Measurements from ENCODE around the gene SKA1. TPM values are rescaled to one million over a fixed set of nuclear protein-coding genes. Genes with fewer than 3 reads are reported as not detected.

The SKA1 gene, protein sequence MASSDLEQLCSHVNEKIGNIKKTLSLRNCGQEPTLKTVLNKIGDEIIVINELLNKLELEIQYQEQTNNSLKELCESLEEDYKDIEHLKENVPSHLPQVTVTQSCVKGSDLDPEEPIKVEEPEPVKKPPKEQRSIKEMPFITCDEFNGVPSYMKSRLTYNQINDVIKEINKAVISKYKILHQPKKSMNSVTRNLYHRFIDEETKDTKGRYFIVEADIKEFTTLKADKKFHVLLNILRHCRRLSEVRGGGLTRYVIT
- total RNA-seq, result 1.4 and 4.6 TPM in 2 replicates

- peak; percentile 94 for DNase-seq (ENCODE audit: low read depth in 2 of 2)
These were observed at the start of gene SKA1 for GRCh38 chr18:50374753-50375391. TSS of gene SKA1 (plus strand) at chr18:50375046. CDS start at chr18:50375831, 785 bp downstream.

DNA sequence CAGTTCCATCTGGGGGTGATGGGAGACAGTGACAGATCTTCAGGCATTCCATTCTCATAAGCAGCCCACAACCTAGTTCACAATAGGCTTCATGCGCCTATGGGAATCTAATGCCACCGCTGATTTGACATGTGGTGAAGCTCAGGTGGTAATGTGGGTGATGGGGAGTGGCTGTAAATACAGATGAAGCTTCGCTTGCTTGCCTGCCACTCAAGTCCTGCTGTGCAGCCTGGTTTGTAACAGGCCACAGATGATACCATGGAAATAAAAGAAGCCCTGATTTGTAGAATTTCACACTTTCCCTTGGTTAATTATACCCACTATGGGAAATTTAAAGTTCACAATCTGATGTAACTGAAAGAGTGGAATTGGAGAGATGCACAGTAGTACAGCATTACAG is 46.9 kb upstream of the SKA1 start:
- no peak for DNase-seq (ENCODE audit: low read depth in 2 of 2)

DNA sequence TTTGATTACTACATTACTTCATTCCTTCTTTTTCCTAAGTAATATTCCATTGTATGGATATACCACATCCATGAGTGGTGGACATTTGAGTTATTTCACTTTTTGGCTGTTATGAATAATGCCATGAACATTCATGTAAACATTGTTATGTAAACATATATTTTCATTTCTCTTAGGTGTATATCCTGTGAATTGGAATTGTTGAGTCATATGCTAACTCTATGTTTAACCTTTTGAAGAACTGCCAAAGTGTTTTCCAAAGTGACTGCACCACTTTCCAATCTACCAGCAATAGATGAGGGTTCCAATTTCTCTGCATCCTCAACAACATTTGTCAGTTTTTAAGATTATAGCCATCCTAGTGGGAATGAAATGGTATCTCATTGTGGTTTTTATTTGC is 44.7 kb upstream of the SKA1 start:
- DNase-seq (ENCODE audit: low read depth in 2 of 2), result no peak

DNA sequence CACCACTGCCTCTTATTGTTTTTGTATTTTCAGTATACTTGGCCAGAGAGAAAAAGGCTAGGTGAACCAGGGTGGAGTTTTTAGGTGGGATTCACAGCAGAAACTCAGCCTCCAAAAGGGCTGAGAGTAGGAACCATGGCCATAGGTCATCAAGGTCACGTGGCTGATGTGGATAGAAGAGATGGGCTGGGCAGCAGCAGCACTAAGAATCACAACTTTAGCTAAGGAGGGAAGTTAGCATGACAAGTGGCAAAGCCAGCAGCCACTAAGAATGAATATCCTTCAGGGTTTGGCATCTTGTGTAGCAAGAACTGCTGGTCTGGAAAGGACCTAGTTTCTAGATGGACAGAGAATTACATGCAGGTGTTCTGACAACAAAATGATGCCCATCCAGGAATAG is 43.2 kb upstream of the SKA1 start:
- no peak for DNase-seq (ENCODE audit: low read depth in 2 of 2)

DNA sequence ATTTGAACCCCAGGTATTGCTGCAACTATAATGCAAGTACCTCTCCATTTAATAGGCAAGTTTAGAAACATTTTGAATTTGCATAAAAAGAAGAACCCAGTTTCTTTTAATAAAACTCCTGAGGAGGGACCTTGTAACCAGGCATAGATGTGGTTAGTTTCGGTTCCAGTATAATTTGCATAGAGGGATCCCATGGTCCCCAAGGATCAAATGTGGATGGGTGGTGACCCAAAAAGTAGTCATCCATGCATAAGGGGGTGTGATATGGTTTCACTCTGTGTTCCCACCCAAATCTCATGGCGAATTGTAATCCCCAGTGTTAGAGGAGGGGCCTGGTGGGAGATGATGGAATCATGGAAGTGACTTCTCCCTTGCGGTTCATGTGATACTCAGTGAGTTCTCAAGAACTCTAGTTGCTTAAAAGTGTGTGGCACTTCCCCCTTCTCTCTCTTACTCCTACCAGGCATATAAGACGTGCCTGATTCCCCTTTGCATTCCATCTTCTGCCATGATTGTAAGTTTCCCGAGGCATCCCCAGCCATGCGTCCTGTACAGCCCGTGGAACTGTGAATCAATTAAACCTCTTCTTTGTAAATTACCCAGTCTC is 40.2 kb upstream of the SKA1 start:
- no peak for DNase-seq (ENCODE audit: low read depth in 2 of 2)

GRCh38 chr18:50338122-50338521 is 36.7 kb upstream of the SKA1 start:
- no peak for DNase-seq (ENCODE audit: low read depth in 2 of 2)

- DNase-seq (ENCODE audit: low read depth in 2 of 2), result no peak
These were observed 36.1 kb upstream of the SKA1 start for GRCh38 chr18:50338715-50339114.

- no peak for DNase-seq (ENCODE audit: low read depth in 2 of 2)
These were observed 34.8 kb upstream of the SKA1 start for GRCh38 chr18:50340078-50340477.

GRCh38 chr18:50341443-50341842 is 33.4 kb upstream of the SKA1 start:
- DNase-seq (ENCODE audit: low read depth in 2 of 2), result no peak

GRCh38 chr18:50350699-50351098 is 24.1 kb upstream of the SKA1 start:
- DNase-seq (ENCODE audit: low read depth in 2 of 2), result no peak

GRCh38 chr18:50356036-50356945 is 18.6 kb upstream of the SKA1 start:
- peak in 1 of 2 donors; percentile 32 for DNase-seq (ENCODE audit: low read depth in 2 of 2)

GRCh38 chr18:50358844-50359243 is 16.0 kb upstream of the SKA1 start:
- DNase-seq (ENCODE audit: low read depth in 2 of 2), result no peak

DNA sequence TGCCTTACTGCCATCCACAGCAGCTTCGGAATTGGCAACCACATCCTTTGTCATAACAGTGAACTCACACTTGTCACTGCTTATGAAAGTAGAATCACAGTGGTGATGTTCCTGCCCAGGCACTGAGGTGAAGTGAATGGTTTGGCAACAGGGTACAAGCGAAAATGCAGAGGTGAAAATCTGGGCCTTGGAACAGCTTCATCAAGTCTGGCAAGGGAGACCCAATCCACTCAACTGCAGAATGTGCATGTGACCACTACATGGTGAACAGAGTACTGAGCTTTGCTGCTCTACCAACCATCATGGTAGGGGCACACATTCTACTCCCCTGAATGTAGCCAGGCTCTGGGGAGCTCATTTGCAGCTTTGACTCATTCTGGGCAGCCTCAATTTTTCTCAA is 15.0 kb upstream of the SKA1 start:
- no peak for DNase-seq (ENCODE audit: low read depth in 2 of 2)

DNA sequence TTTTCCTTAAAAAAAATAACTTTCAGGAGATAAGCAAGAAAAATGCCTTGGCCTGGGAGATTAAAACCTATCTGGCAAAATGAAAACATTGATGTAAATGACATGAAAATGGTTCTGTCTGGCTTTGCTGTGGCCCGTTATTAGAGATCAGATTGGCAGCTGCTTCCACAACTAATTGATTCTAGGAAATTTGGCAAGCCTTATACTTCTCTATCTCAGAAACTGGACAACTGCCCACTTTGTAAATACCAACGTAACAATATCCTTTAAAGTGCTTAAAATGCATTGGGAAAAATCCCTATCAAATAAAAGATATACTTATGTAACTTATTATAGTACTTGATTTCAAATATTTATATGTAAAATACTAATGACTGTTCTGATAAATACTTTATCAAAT is 14.2 kb upstream of the SKA1 start:
- DNase-seq (ENCODE audit: low read depth in 2 of 2), result no peak

DNA sequence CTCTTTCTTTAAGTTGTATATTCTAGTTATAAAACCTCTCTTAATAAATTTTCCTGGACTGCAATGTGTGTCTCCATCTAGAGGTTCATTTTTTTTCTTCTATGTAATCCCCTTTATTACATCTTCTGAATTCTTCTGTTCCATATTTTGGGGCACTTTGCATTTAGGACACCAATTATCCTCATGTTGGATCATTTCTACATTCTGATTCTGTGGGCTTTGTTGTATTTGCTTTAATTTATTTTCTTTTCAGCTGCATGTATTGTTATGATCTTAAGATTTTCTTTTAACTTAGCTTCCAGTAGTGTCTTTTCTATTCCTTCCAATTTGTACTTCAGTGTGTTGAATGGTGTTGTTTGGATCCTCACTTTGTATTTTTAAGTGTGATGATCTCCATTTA is 5.2 kb upstream of the SKA1 start:
- DNase-seq (ENCODE audit: low read depth in 2 of 2), result no peak

- DNase-seq (ENCODE audit: low read depth in 2 of 2), result no peak
These were observed 2.1 kb upstream of the SKA1 start for GRCh38 chr18:50372743-50373142.

- DNase-seq (ENCODE audit: low read depth in 2 of 2), result no peak
These were observed 1.2 kb upstream of the SKA1 start for GRCh38 chr18:50373561-50374219.

GRCh38 chr18:50374220-50374752 is 560 bp upstream of the SKA1 start:
- no peak for DNase-seq (ENCODE audit: low read depth in 2 of 2)

GRCh38 chr18:50377061-50377798 is 2.4 kb downstream of the SKA1 start:
- DNase-seq (ENCODE audit: low read depth in 2 of 2), result no peak

DNA sequence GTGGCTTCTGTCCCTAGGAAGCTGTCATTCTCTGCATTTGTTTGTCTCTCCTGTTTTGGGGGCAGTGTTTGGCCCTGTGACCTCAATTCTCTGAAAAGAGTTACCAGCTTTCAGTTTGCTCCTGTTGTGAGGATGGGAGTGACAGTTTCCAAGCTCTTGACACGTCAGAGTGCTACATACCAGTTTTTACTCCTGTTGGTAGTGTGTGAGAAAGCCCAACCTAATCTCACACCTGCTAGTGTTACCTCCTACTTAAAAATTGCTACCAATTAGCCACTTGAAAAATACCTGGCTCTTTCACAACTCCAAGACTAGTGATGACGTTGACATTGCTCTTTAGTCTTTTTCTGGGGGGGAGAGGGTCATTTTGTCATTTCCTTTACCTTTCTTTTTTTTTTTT is 14.1 kb downstream of the SKA1 start:
- DNase-seq (ENCODE audit: low read depth in 2 of 2), result no peak
